Panc1 (cell line): ENCODE measurements around the gene GOLGA6C.
"Not testable (repeated sequence)": the region's sequence is repeated elsewhere in the genome, so short reads cannot be mapped to it uniquely, and the experiment has no call there.

Experiments
- CTCF ChIP-seq: fragments of 450-650 bp; IDR thresholded peaks from 2 replicates; pipeline ENCODE4 v1.5.1; 2017; ENCODE audit warnings: mild to moderate bottlenecking
- POLR2AphosphoS5 ChIP-seq: IDR thresholded peaks from 2 replicates; pipeline ENCODE4 v1.6.1; 2012; ENCODE audit warnings: mild to moderate bottlenecking, low read depth, low read length, moderate library complexity
- REST ChIP-seq, 2 experiments: IDR thresholded peaks; 2 replicates each; pipeline ENCODE4 v1.6.1; 2011 to 2012; ENCODE audit warnings: low read depth in 2 of 2, control low read depth in 1 of 2, low read length in 1 of 2, mild to moderate bottlenecking in 1 of 2, moderate library complexity in 1 of 2; ENCODE audit not compliant: insufficient read depth in 1 of 2

GRCh38 chr15:75217574-75217973 is 40.6 kb upstream of the GOLGA6C start:
- TF ChIP-seq POLR2AphosphoS5; CTCF; REST (IDR thresholded peaks at IDR 0.05; ENCODE audit: insufficient read depth in 1 of 2, low read depth in 2 of 2, low read length in 1 of 2): not testable (repeated sequence)
